HepG2 (cell line): Measurements from ENCODE around the gene STH.

Experiments
- ELK4 ChIP-seq: sonication (generic); formaldehyde crosslinking; IDR thresholded peaks from 2 replicates; pipeline ENCODE4 v1.9.0; 2021; ENCODE audit warnings: missing genetic modification reagents, borderline replicate concordance
- JUN ChIP-seq: sonication (generic); formaldehyde crosslinking; IDR thresholded peaks from 2 replicates; pipeline ENCODE4 v1.4.0; 2020; ENCODE audit warnings: mild to moderate bottlenecking, missing genetic modification reagents
- MED1 ChIP-seq: sonication (generic); formaldehyde crosslinking; IDR thresholded peaks from 2 replicates; pipeline ENCODE4 v1.4.0; 2020; ENCODE audit warnings: missing genetic modification reagents
- RFX5 ChIP-seq: IDR thresholded peaks from 2 replicates; pipeline ENCODE4 v1.6.1; 2011; ENCODE audit warnings: low read depth, low read length, improper control_type of control experiment
- SMARCE1 ChIP-seq: fragments of 450-650 bp; IDR thresholded peaks from 2 replicates; pipeline ENCODE4 v1.6.1; 2017; ENCODE audit warnings: borderline replicate concordance
- ZNF501 ChIP-seq: sonication (generic); formaldehyde crosslinking; IDR thresholded peaks from 2 replicates; pipeline ENCODE4 v1.5.1; 2020; ENCODE audit warnings: mild to moderate bottlenecking, moderate library complexity, missing genetic modification reagents
- TF ChIP-seq, protein P1 (sequence below): sonication (generic); formaldehyde crosslinking; IDR thresholded peaks from 2 replicates; pipeline ENCODE4 v1.5.1; 2020; ENCODE audit warnings: mild to moderate bottlenecking, missing genetic modification reagents

- TF ChIP-seq SMARCE1 (no peak), ELK4 (CRISPR knock-in tag) (no peak), ZNF501 (CRISPR knock-in tag) (no peak), JUN (CRISPR knock-in tag) (no peak), RFX5 (no peak), MED1 (CRISPR knock-in tag) (no peak)
- TF ChIP-seq, protein P1, sequence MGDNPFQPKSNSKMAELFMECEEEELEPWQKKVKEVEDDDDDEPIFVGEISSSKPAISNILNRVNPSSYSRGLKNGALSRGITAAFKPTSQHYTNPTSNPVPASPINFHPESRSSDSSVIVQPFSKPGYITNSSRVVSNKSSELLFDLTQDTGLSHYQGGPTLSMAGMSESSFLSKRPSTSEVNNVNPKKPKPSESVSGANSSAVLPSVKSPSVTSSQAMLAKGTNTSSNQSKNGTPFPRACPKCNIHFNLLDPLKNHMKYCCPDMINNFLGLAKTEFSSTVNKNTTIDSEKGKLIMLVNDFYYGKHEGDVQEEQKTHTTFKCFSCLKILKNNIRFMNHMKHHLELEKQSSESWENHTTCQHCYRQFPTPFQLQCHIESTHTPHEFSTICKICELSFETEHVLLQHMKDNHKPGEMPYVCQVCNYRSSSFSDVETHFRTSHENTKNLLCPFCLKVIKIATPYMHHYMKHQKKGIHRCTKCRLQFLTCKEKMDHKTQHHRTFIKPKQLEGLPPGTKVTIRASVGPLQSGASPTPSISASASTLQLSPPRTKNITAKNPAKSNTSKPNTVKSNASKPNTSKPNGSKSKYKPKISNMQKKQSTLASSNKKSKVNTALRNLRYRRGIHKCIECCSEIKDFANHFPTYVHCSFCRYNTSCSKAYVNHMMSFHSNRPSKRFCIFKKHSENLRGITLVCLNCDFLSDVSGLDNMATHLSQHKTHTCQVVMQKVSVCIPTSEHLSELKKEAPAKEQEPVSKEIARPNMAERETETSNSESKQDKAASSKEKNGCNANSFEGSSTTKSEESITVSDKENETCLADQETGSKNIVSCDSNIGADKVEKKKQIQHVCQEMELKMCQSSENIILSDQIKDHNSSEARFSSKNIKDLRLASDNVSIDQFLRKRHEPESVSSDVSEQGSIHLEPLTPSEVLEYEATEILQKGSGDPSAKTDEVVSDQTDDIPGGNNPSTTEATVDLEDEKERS (CRISPR knock-in tag): no peak
Measured at GRCh38 chr17:45964634-45965033, 34.4 kb upstream of the STH start.
